Measurements from ENCODE around the gene TVP23C.
"Not testable (repeated sequence)": the region's sequence is repeated elsewhere in the genome, so short reads cannot be mapped to it uniquely, and the experiment has no call there.

Gene TVP23C

DNA sequence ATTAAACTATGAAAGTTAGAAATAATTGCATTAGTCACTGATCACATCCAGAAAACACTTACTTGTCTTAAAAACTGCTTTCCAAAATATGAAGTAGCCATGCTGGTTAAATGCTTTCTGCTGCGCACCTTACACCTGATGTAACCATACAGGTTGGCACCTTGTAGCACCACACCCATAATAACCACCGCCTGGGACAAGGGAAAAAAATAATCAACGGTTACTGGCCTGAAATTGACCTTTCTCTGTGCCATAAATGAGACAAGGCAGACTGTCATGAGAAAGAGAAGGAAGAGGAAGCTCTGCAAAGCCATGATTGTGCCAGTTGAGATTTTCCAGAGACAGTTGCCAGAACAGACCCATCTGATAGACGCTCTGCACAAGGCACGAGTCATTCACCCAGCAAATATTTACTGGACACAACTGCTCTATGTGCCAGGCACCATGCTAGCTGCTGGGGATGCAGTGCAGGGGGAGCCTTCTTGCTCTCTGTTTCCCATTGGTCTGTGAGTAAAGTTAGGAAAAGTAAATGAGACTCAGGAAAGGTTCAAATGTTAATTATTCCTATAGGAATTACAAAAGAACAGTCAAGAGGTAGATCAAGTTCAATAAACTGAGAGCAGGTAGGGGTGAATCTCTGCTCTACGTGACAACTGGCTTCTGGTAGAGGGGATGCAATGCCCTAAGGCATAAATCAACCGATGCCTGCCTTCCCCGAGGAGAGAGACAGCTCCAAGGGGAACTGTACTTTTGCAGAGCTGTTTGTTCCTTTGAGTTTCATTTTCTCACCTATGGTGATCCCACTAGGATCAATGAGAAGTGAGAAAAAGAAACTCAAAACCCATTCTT, 22.7 kb downstream of the TVP23C start:
- ATAC-seq = peak; percentile 93
- TF ChIP-seq TCF4 (CRISPR knock-in tag; IDR thresholded peaks at IDR 0.05; ENCODE audit: borderline replicate concordance) (peak; percentile 77), ISL1 (CRISPR knock-in tag; IDR thresholded peaks at IDR 0.05) (peak; percentile 50)
- TF ChIP-seq, protein P1, sequence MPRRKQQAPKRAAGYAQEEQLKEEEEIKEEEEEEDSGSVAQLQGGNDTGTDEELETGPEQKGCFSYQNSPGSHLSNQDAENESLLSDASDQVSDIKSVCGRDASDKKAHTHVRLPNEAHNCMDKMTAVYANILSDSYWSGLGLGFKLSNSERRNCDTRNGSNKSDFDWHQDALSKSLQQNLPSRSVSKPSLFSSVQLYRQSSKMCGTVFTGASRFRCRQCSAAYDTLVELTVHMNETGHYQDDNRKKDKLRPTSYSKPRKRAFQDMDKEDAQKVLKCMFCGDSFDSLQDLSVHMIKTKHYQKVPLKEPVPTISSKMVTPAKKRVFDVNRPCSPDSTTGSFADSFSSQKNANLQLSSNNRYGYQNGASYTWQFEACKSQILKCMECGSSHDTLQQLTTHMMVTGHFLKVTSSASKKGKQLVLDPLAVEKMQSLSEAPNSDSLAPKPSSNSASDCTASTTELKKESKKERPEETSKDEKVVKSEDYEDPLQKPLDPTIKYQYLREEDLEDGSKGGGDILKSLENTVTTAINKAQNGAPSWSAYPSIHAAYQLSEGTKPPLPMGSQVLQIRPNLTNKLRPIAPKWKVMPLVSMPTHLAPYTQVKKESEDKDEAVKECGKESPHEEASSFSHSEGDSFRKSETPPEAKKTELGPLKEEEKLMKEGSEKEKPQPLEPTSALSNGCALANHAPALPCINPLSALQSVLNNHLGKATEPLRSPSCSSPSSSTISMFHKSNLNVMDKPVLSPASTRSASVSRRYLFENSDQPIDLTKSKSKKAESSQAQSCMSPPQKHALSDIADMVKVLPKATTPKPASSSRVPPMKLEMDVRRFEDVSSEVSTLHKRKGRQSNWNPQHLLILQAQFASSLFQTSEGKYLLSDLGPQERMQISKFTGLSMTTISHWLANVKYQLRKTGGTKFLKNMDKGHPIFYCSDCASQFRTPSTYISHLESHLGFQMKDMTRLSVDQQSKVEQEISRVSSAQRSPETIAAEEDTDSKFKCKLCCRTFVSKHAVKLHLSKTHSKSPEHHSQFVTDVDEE (CRISPR knock-in tag; IDR thresholded peaks at IDR 0.05) = peak; percentile 46; the same call in 1 of the 2 replicates

DNA sequence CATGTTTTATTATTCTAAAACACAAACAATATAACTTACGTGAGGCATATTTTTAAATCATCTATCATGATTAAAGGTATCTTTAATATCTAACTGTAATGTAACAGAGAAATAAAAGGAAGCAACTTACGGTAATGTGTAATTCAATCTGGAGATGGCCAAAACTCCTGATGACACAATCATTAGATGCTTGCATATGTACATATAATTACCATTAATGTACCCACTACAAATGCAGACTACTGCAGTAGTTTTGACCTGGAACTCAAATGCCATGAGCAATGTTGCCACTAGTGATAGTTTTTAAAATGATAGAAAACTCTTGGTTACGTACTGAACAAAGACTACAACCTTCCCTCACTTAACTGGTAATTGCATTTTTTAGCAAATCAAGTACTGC, 30.2 kb downstream of the TVP23C start:
- ATAC-seq = not testable (repeated sequence)

DNA sequence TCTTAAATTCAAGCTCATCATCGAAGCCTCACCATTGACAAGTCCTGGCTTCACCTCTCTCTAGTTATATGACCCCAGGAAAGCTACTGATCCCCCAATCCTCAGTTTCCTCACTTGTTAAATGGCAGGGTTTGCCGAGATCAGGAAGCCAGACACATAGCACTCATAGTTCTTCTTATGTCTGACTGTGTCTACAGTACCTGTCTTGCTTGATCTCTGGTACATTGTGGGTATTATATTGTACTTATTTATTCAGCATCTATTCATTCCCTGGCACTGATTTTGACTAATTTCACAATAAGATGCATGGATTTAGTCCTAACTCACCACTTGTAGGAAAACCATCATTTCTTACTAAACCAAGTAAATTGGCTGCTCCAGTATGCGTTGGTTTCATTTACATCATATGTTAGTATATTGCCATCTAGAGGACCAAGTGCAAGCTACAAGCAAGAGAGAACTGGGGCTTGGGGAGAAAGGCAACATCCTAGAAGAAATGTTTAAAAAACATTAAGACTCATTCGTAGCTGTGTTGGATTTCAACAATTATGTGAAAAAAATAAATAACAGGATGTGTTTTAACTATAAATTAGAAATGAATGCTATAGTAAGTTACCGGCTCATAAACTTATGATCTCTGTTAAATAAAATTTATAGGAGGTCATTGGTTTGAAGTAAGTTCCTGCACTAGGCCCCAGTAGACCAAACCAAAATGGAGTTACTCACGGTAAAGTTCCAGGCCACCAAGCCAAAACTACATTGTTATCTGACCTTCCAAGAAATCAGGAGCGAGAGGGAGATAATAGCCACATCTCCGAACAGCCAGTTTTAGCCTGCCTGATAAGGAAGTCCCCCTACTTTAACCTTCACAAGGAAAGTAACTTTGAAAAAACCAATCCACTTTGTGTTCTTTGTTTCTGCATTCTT, 36.7 kb downstream of the TVP23C start:
- peak; percentile 96 for ATAC-seq

DNA sequence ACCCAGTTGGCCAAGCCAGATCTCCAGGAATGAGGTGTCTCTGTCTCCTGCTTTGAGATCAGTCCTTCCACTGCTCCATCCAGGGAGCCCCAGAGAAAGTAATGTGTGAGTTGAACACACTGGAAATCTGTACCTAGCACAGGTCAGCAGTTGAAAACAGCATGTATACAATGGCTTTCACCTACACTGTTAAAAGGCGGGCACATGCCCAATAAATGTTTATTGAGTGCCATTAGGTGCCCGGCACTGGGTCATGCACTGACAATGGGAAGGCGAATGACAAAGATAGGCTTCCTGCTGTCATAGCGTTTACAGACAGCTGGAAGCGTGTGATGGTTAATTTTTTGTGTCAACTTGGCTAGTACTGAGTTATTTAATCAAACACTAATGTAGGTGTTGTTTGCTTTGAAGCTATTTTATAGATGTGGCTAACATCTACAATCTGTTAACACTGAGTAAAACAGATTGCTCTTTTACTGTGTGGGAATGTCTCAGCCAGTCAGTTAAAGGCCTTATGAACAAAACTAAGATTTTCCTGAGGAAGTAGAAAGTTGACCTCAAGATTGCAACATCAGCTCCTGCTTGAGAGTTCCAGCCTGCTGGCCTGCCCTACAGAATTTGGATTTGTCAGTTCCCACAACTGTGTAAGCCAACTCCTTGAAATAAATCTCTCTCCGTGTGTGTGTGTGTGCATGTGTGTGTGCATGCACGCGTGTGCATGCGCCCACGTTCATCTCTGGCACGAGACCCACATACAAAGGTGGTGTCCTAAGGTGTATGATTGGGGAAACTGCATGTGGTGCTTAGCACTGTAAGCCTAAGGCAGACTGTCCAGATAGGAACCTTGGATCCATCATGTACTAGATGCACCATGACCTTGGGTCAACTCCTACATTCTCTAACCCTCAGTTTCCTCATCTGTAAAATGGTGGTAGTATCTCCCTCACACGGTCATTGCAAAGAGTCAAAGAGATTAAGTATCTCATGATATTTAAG, 38.0 kb downstream of the TVP23C start:
- not testable (repeated sequence) for ATAC-seq

DNA sequence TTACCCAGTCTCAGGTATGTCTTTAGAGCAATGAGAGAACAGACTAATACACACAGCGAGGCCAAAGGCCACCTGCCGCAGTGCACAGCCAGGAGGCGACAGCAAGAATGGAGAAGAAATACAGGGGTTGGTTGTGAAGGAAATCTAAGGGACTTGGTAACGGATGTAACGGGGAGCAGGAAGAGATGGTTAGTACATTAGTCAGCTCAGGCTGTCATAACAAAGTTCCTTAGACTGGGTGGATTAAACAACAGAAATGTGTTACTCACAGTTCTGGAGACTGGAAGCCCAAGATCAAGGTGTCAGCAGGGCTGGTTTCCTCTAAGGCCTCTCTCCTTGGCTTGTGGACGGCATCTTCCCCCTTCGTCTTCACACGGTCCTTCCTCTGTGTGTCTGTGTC, 47.1 kb downstream of the TVP23C start:
- no peak for ATAC-seq
- TF ChIP-seq CSDC2 (CRISPR knock-in tag; IDR thresholded peaks at IDR 0.05) = no peak
- no peak for TF ChIP-seq ZNF8 (CRISPR knock-in tag; IDR thresholded peaks at IDR 0.05)
- TF ChIP-seq ZFP30 (CRISPR knock-in tag; IDR thresholded peaks at IDR 0.05) = no peak
- TF ChIP-seq, protein P2, sequence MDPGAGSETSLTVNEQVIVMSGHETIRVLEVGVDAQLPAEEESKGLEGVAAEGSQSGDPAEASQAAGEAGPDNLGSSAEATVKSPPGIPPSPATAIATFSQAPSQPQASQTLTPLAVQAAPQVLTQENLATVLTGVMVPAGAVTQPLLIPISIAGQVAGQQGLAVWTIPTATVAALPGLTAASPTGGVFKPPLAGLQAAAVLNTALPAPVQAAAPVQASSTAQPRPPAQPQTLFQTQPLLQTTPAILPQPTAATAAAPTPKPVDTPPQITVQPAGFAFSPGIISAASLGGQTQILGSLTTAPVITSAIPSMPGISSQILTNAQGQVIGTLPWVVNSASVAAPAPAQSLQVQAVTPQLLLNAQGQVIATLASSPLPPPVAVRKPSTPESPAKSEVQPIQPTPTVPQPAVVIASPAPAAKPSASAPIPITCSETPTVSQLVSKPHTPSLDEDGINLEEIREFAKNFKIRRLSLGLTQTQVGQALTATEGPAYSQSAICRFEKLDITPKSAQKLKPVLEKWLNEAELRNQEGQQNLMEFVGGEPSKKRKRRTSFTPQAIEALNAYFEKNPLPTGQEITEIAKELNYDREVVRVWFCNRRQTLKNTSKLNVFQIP (CRISPR knock-in tag; IDR thresholded peaks at IDR 0.05; ENCODE audit: borderline replicate concordance, low read depth) = no peak
- TF ChIP-seq PPARA (CRISPR knock-in tag; IDR thresholded peaks at IDR 0.05; ENCODE audit: borderline replicate concordance) = no peak
- TF ChIP-seq ISL1 (CRISPR knock-in tag; IDR thresholded peaks at IDR 0.05) = no peak
- TF ChIP-seq OSR1 (CRISPR knock-in tag; IDR thresholded peaks at IDR 0.05) = no peak

DNA sequence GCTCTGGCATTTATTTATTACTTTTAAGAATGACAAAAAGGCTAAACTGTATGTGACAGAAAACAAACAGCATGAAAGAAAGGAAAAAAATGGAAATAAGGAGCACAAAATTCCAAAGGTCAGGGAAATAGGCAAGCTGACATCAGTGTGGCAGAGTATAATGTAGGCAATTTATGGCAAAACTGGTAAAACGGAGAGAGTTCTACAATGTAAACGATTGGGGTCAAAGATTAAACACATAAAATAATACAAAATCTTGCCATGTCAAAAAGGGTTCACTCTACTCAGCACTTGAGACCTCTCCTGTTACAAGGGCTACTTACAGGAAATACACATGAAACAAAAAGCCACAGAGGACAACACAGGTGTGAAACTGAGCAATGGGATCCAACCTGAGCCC, 48.8 kb downstream of the TVP23C start:
- TF ChIP-seq, protein P1 (CRISPR knock-in tag; IDR thresholded peaks at IDR 0.05) = no peak
- no peak for TF ChIP-seq SNAI2 (CRISPR knock-in tag; IDR thresholded peaks at IDR 0.05)
- no peak for TF ChIP-seq ZNF565 (CRISPR knock-in tag; conservative IDR thresholded peaks at IDR 0.05; ENCODE audit: low read depth)
- no peak for TF ChIP-seq ZC3H10 (CRISPR knock-in tag; IDR thresholded peaks at IDR 0.05)
- no peak for TF ChIP-seq OSR1 (CRISPR knock-in tag; IDR thresholded peaks at IDR 0.05)
- TF ChIP-seq ISL1 (CRISPR knock-in tag; IDR thresholded peaks at IDR 0.05) = no peak
- no peak for TF ChIP-seq ZNF8 (CRISPR knock-in tag; IDR thresholded peaks at IDR 0.05)

More for the DNA sequence above, 48.8 kb downstream of the TVP23C start:
- no peak for ATAC-seq

Data from SK-N-SH treated with all-trans-retinoic acid at 6 μM for 48 hours (cell line).